GM13977 (cell line): Measurements from ENCODE around the gene ZNF518B.

Experiments
- DNase-seq: peaks from one replicate; pipeline ENCODE4 v3.0.0; 2012; ENCODE audit warnings: low spot score
- CTCF ChIP-seq: IDR thresholded peaks from 2 replicates; pipeline ENCODE4 v1.5.1; 2012; ENCODE audit warnings: mild to moderate bottlenecking, control low read depth; ENCODE audit not compliant: insufficient read depth; ENCODE audit errors: extremely low read depth, missing control alignments
- in situ Hi-C: fragments of 300-500 bp; cut with MboI; formaldehyde crosslinking; loops from one replicate; pipeline ENCODE4 v1.12.0; 2022; ENCODE audit warnings: low sequenced_read_pairs, low pct_unique_long_range_greater_than_20kb, mixed read lengths, inconsistent platforms; ENCODE audit not compliant: unreplicated experiment

Gene ZNF518B

GRCh38 chr4:10495651-10496050, 38.4 kb upstream of the ZNF518B start:
- DNase-seq, result no peak
- in situ Hi-C loops, result no loop called here
- no peak for TF ChIP-seq CTCF

- DNase-seq, result no peak
- in situ Hi-C loops, result no loop called here
- no peak for TF ChIP-seq CTCF
These were observed 35.2 kb upstream of the ZNF518B start for GRCh38 chr4:10492464-10492863.

GRCh38 chr4:10491401-10491800, 34.2 kb upstream of the ZNF518B start:
- no peak for DNase-seq
- TF ChIP-seq CTCF, result no peak
- in situ Hi-C loops, result no loop called here

- no peak for DNase-seq
- in situ Hi-C loops, result no loop called here
- TF ChIP-seq CTCF, result no peak
These were observed 33.8 kb upstream of the ZNF518B start for GRCh38 chr4:10490996-10491395.

- in situ Hi-C loops, result no loop called here
- TF ChIP-seq CTCF, result no peak
- DNase-seq, result no peak
These were observed 25.7 kb upstream of the ZNF518B start for GRCh38 chr4:10482913-10483312.

- DNase-seq, result no peak
- in situ Hi-C loops, result no loop called here
- no peak for TF ChIP-seq CTCF
These were observed 23.4 kb upstream of the ZNF518B start for GRCh38 chr4:10480616-10481015.

GRCh38 chr4:10478621-10479020, 21.4 kb upstream of the ZNF518B start:
- TF ChIP-seq CTCF, result no peak
- DNase-seq, result no peak
- in situ Hi-C loops, result no loop called here
